ENCODE measurements around the gene KAT6B. TPM values are rescaled to one million over a fixed set of nuclear protein-coding genes. Genes with fewer than 3 reads are reported as not detected.
A peak's percentile ranks its signal among the peaks of the same experiment; 100 is the strongest.

Gene KAT6B
- total and polyA plus RNA-seq, 2 experiments from 2014 or later, result 7.7 to 12.4 TPM

DNA sequence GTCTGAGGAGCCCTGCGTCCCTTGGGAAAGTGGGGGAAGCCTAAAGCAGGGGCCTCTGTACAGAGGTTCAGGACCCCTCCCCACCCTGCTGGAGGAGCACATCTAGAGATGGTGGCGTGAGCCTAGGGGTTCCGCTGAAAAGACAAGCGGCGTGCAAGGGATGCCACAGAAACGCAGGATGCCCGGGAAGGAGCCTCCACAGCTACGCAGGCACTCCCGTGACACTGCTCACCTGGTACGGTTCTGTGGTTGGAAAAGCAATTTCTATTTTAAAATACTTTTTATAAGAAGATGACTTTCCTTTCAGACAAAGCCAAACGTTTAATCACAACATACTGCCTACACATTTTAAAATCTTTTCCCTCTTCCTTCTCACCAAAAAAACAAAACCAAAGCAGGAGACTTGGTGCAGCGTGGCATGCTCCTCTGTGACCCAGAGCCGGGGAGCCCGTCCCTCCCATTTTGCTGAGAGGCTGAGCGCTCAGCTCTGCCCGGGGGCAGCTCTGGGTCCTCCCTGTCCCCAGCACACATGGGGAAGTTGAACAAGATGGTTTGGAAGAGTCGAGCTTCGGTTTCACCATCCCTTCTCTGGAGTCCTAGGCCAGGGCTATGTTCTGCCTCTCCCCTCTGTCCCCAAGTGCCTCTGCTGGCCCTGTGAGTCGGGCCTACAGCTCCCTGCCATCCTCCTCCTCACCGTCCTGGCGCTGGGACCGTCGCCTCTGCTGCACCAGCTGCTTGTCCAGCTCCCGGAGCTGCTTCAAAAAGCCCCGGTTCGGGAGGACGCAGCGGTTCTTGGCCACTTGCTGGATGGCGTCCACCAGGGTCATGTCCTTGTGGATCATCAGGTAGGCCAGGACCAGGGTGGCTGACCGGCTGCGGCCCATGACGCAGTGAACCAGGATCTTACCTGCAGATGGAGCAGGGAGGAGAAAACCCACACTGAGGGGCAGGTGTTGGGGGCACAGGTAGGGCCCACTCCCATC lies 211.1 kb downstream of the KAT6B start:
- no peak for TF ChIP-seq EZH2phosphoT487 (IDR thresholded peaks at IDR 0.05; ENCODE audit: insufficient read depth, low read depth)
- no peak for TF ChIP-seq EZH2 (IDR thresholded peaks at IDR 0.05; ENCODE audit: insufficient read depth, poor library complexity, severe bottlenecking)

DNA sequence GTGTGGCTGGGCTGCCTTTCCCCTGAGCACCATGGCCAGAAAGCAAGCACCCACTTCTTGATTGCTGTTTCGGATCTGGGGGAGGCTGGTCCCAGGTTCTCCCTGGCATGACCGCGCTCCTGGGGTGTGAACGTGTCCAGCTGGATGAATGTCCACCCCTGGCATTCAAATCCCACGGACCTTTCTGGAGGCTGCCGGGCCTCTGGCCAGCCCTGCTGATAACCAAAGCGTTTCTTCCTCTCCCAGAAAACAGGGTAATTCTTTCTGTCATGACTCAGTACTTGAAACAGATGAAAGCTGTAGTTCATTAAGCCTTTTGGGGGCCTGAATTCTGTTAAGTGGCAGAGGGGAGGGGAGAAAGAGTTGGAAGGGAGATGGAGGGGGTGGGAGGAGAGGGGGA lies 211.9 kb downstream of the KAT6B start:
- H3K9me3 ChIP-seq (ENCODE audit: low read depth), result no peaks in the 10 kb centered on the region
- no peak overlapping the region for H2AFZ ChIP-seq
- peaks cover 17% of the 10 kb centered on the region for H3F3A ChIP-seq (ENCODE audit: insufficient read depth)
- H4K20me1 ChIP-seq (ENCODE audit: insufficient read depth), result no peaks in the 10 kb centered on the region
- no peaks in the 10 kb centered on the region for H3K36me3 ChIP-seq (ENCODE audit: low read depth)
- H3K9me2 ChIP-seq (ENCODE audit: insufficient read depth), result no peaks in the 10 kb centered on the region
- peak; percentile 56 for DNase-seq
- H3K27ac ChIP-seq, result no peak overlapping the region
- TF ChIP-seq EZH2 (IDR thresholded peaks at IDR 0.05; ENCODE audit: insufficient read depth, poor library complexity, severe bottlenecking), result no peak
- TF ChIP-seq EZH2phosphoT487 (IDR thresholded peaks at IDR 0.05; ENCODE audit: insufficient read depth, low read depth), result no peak
- no peak overlapping the region for H3K9ac ChIP-seq
- H3K27me3 ChIP-seq (replicated peaks; ENCODE audit: insufficient read depth), result no peaks in the 10 kb centered on the region
- H3K4me1 ChIP-seq (ENCODE audit: insufficient read depth), result peaks cover 16% of the 10 kb centered on the region; the same call in 1 of the 2 replicates
- H3K4me3 ChIP-seq, result no peak overlapping the region
- in situ Hi-C loops (cut with MboI), result no loop called here
- no peak overlapping the region for H3K4me2 ChIP-seq (ENCODE audit: unreplicated experiment)
- WGBS, 2 experiments (ENCODE audit: low coverage in 1 of 2, low lambda C conversion rate in 2 of 2, missing lambda C conversion rate in 2 of 2), result 53% methylated on average over 7 of the region's 7 CpGs
- H3K79me2 ChIP-seq (ENCODE audit: insufficient read depth), result no peaks in the 10 kb centered on the region

More for the DNA sequence above, 211.1 kb downstream of the KAT6B start:
- H3K79me2 ChIP-seq (ENCODE audit: insufficient read depth), result no peaks in the 10 kb centered on the region
- no peak overlapping the region for H3K4me3 ChIP-seq
- in situ Hi-C loops (cut with MboI), result no loop called here
- H3F3A ChIP-seq (ENCODE audit: insufficient read depth), result peaks cover 8% of the 10 kb centered on the region
- WGBS, 2 experiments (ENCODE audit: low coverage in 1 of 2, low lambda C conversion rate in 2 of 2, missing lambda C conversion rate in 2 of 2), result 92 to 93% methylated on average over 32 of the region's 32 CpGs
- H3K27ac ChIP-seq, result no peak overlapping the region
- H3K4me1 ChIP-seq (ENCODE audit: insufficient read depth), result peaks cover 11% of the 10 kb centered on the region; the same call in 1 of the 2 replicates
- H2AFZ ChIP-seq, result no peak overlapping the region
- no peaks in the 10 kb centered on the region for H3K27me3 ChIP-seq (replicated peaks; ENCODE audit: insufficient read depth)
- H3K9me3 ChIP-seq (ENCODE audit: low read depth), result no peaks in the 10 kb centered on the region
- no peak overlapping the region for H3K9ac ChIP-seq
- H3K9me2 ChIP-seq (ENCODE audit: insufficient read depth), result no peaks in the 10 kb centered on the region
- H4K20me1 ChIP-seq (ENCODE audit: insufficient read depth), result no peaks in the 10 kb centered on the region
- no peak overlapping the region for H3K4me2 ChIP-seq (ENCODE audit: unreplicated experiment)
- 0 out of 2 replicates have a peak, but pooled peaks cover 3% of the 10 kb centered on the region for H3K36me3 ChIP-seq (ENCODE audit: low read depth)
- no peak for DNase-seq

GRCh38 chr10:75040576-75040975 lies 214.2 kb downstream of the KAT6B start:
- no peaks in the 10 kb centered on the region for H3K79me2 ChIP-seq (ENCODE audit: insufficient read depth)
- H3K4me3 ChIP-seq, result no peak overlapping the region
- H3K9me3 ChIP-seq (ENCODE audit: low read depth), result no peaks in the 10 kb centered on the region
- H3K4me2 ChIP-seq (ENCODE audit: unreplicated experiment), result no peak overlapping the region
- no peaks in the 10 kb centered on the region for H3K36me3 ChIP-seq (ENCODE audit: low read depth)
- no peak overlapping the region for H3K27ac ChIP-seq
- peaks cover 18% of the 10 kb centered on the region for H3F3A ChIP-seq (ENCODE audit: insufficient read depth)
- H3K9ac ChIP-seq, result no peak overlapping the region
- in situ Hi-C loops (cut with MboI), result no loop called here
- TF ChIP-seq EZH2phosphoT487 (IDR thresholded peaks at IDR 0.05; ENCODE audit: insufficient read depth, low read depth), result no peak
- TF ChIP-seq EZH2 (IDR thresholded peaks at IDR 0.05; ENCODE audit: insufficient read depth, poor library complexity, severe bottlenecking), result no peak
- DNase-seq, result no peak
- H2AFZ ChIP-seq, result no peak overlapping the region
- no peaks in the 10 kb centered on the region for H3K27me3 ChIP-seq (replicated peaks; ENCODE audit: insufficient read depth)
- H3K4me1 ChIP-seq (ENCODE audit: insufficient read depth), result peaks cover 16% of the 10 kb centered on the region; the same call in 1 of the 2 replicates
- no peaks in the 10 kb centered on the region for H4K20me1 ChIP-seq (ENCODE audit: insufficient read depth)
- no peaks in the 10 kb centered on the region for H3K9me2 ChIP-seq (ENCODE audit: insufficient read depth)
- WGBS, 2 experiments (ENCODE audit: low coverage in 1 of 2, low lambda C conversion rate in 2 of 2, missing lambda C conversion rate in 2 of 2), result 88 to 92% methylated on average over 9 of the region's 9 CpGs

GRCh38 chr10:75042292-75042974 lies 216.0 kb downstream of the KAT6B start:
- H2AFZ ChIP-seq, result no peak overlapping the region

More at GRCh38 chr10:75042292-75042974, 216.0 kb downstream of the KAT6B start:
- in situ Hi-C loops (cut with MboI), result no loop called here
- TF ChIP-seq EZH2phosphoT487 (IDR thresholded peaks at IDR 0.05; ENCODE audit: insufficient read depth, low read depth), result no peak
- TF ChIP-seq EZH2 (IDR thresholded peaks at IDR 0.05; ENCODE audit: insufficient read depth, poor library complexity, severe bottlenecking), result no peak
- no peaks in the 10 kb centered on the region for H3K36me3 ChIP-seq (ENCODE audit: low read depth)
- H3K9me3 ChIP-seq (ENCODE audit: low read depth), result no peaks in the 10 kb centered on the region
- H3K4me1 ChIP-seq (ENCODE audit: insufficient read depth), result peaks cover 16% of the 10 kb centered on the region; the same call in 1 of the 2 replicates
- H3K27me3 ChIP-seq (replicated peaks; ENCODE audit: insufficient read depth), result no peaks in the 10 kb centered on the region
- DNase-seq, result peak; percentile 83
- peak overlapping the region; percentile 73 for H3K27ac ChIP-seq
- H3K9me2 ChIP-seq (ENCODE audit: insufficient read depth), result no peaks in the 10 kb centered on the region
- no peak overlapping the region for H3K4me2 ChIP-seq (ENCODE audit: unreplicated experiment)
- peaks cover 18% of the 10 kb centered on the region for H3F3A ChIP-seq (ENCODE audit: insufficient read depth)
- WGBS, 2 experiments (ENCODE audit: low coverage in 1 of 2, low lambda C conversion rate in 2 of 2, missing lambda C conversion rate in 2 of 2), result 88 to 95% methylated on average over 1 of the region's 1 CpG
- no peak overlapping the region for H3K4me3 ChIP-seq
- H3K9ac ChIP-seq, result peak overlapping the region; percentile 50
- H4K20me1 ChIP-seq (ENCODE audit: insufficient read depth), result no peaks in the 10 kb centered on the region
- no peaks in the 10 kb centered on the region for H3K79me2 ChIP-seq (ENCODE audit: insufficient read depth)
